Measurements from ENCODE around the gene NETO1.

Gene NETO1

GRCh38 chr18:72834731-72835130, 33.1 kb downstream of the NETO1 start:
- Histone ChIP-seq H3K27ac (ENCODE audit: low read length) (no peak overlapping the region), H3K9me3 (ENCODE audit: insufficient read depth, low read depth, low read length) (no peaks in the 10 kb centered on the region), H3K4me3 (ENCODE audit: low read length) (no peak overlapping the region)

GRCh38 chr18:72833471-72833870, 34.3 kb downstream of the NETO1 start:
- H3K36me3 ChIP-seq (ENCODE audit: insufficient read depth, low read depth, low read length), result no peaks in the 10 kb centered on the region
- no peaks in the 10 kb centered on the region for H3K27me3 ChIP-seq (ENCODE audit: insufficient read depth, low read length)
- no peaks in the 10 kb centered on the region for H3K9me3 ChIP-seq (ENCODE audit: insufficient read depth, low read depth, low read length)
- H3K4me3 ChIP-seq (ENCODE audit: low read length), result no peak overlapping the region
- no peak overlapping the region for H3K9ac ChIP-seq (ENCODE audit: low read depth, low read length)
- H3K4me1 ChIP-seq (ENCODE audit: insufficient read depth, low read length), result no peaks in the 10 kb centered on the region
- no peak overlapping the region for H3K27ac ChIP-seq (ENCODE audit: low read length)

More at GRCh38 chr18:72834731-72835130, 33.1 kb downstream of the NETO1 start:
- Histone ChIP-seq H3K36me3 (ENCODE audit: insufficient read depth, low read depth, low read length) (no peaks in the 10 kb centered on the region), H3K27me3 (ENCODE audit: insufficient read depth, low read length) (no peaks in the 10 kb centered on the region), H3K9ac (ENCODE audit: low read depth, low read length) (no peak overlapping the region), H3K4me1 (ENCODE audit: insufficient read depth, low read length) (no peaks in the 10 kb centered on the region)

- H3K27ac ChIP-seq (ENCODE audit: low read length), result no peak overlapping the region
- no peaks in the 10 kb centered on the region for H3K4me1 ChIP-seq (ENCODE audit: insufficient read depth, low read length)
- H3K4me3 ChIP-seq (ENCODE audit: low read length), result no peak overlapping the region
Observed at GRCh38 chr18:72830109-72830508, 37.7 kb downstream of the NETO1 start.

GRCh38 chr18:72828601-72829000, 39.2 kb downstream of the NETO1 start:
- Histone ChIP-seq H3K9ac (ENCODE audit: low read depth, low read length) (no peak overlapping the region), H3K36me3 (ENCODE audit: insufficient read depth, low read depth, low read length) (no peaks in the 10 kb centered on the region), H3K27ac (ENCODE audit: low read length) (no peak overlapping the region), H3K4me1 (ENCODE audit: insufficient read depth, low read length) (no peaks in the 10 kb centered on the region), H3K9me3 (ENCODE audit: insufficient read depth, low read depth, low read length) (no peaks in the 10 kb centered on the region), H3K4me3 (ENCODE audit: low read length) (no peak overlapping the region), H3K27me3 (ENCODE audit: insufficient read depth, low read length) (no peaks in the 10 kb centered on the region)

More at GRCh38 chr18:72830109-72830508, 37.7 kb downstream of the NETO1 start:
- Histone ChIP-seq H3K36me3 (ENCODE audit: insufficient read depth, low read depth, low read length) (no peaks in the 10 kb centered on the region), H3K9ac (ENCODE audit: low read depth, low read length) (no peak overlapping the region), H3K9me3 (ENCODE audit: insufficient read depth, low read depth, low read length) (no peaks in the 10 kb centered on the region), H3K27me3 (ENCODE audit: insufficient read depth, low read length) (no peaks in the 10 kb centered on the region)

- H3K4me1 ChIP-seq (ENCODE audit: insufficient read depth, low read length), result no peaks in the 10 kb centered on the region
- H3K9ac ChIP-seq (ENCODE audit: low read depth, low read length), result no peak overlapping the region
- H3K27ac ChIP-seq (ENCODE audit: low read length), result no peak overlapping the region
- no peaks in the 10 kb centered on the region for H3K9me3 ChIP-seq (ENCODE audit: insufficient read depth, low read depth, low read length)
- H3K36me3 ChIP-seq (ENCODE audit: insufficient read depth, low read depth, low read length), result no peaks in the 10 kb centered on the region
- no peaks in the 10 kb centered on the region for H3K27me3 ChIP-seq (ENCODE audit: insufficient read depth, low read length)
- no peak overlapping the region for H3K4me3 ChIP-seq (ENCODE audit: low read length)
Observed at GRCh38 chr18:72826736-72827135, 41.1 kb downstream of the NETO1 start.

- Histone ChIP-seq H3K36me3 (ENCODE audit: insufficient read depth, low read depth, low read length) (no peaks in the 10 kb centered on the region), H3K9ac (ENCODE audit: low read depth, low read length) (no peak overlapping the region), H3K9me3 (ENCODE audit: insufficient read depth, low read depth, low read length) (no peaks in the 10 kb centered on the region), H3K4me3 (ENCODE audit: low read length) (no peak overlapping the region), H3K27ac (ENCODE audit: low read length) (no peak overlapping the region), H3K4me1 (ENCODE audit: insufficient read depth, low read length) (no peaks in the 10 kb centered on the region), H3K27me3 (ENCODE audit: insufficient read depth, low read length) (no peaks in the 10 kb centered on the region)
Observed at GRCh38 chr18:72823345-72823744, 44.4 kb downstream of the NETO1 start.

- H3K4me1 ChIP-seq (ENCODE audit: insufficient read depth, low read length), result no peaks in the 10 kb centered on the region
- no peaks in the 10 kb centered on the region for H3K27me3 ChIP-seq (ENCODE audit: insufficient read depth, low read length)
- no peaks in the 10 kb centered on the region for H3K36me3 ChIP-seq (ENCODE audit: insufficient read depth, low read depth, low read length)
- no peaks in the 10 kb centered on the region for H3K9me3 ChIP-seq (ENCODE audit: insufficient read depth, low read depth, low read length)
- no peak overlapping the region for H3K4me3 ChIP-seq (ENCODE audit: low read length)
- H3K9ac ChIP-seq (ENCODE audit: low read depth, low read length), result no peak overlapping the region
- H3K27ac ChIP-seq (ENCODE audit: low read length), result no peak overlapping the region
Observed at GRCh38 chr18:72822202-72822601, 45.6 kb downstream of the NETO1 start.

GRCh38 chr18:72820571-72820970, 47.2 kb downstream of the NETO1 start:
- H3K4me3 ChIP-seq (ENCODE audit: low read length), result no peak overlapping the region
- no peaks in the 10 kb centered on the region for H3K27me3 ChIP-seq (ENCODE audit: insufficient read depth, low read length)
- H3K9ac ChIP-seq (ENCODE audit: low read depth, low read length), result no peak overlapping the region
- no peak overlapping the region for H3K27ac ChIP-seq (ENCODE audit: low read length)
- no peaks in the 10 kb centered on the region for H3K4me1 ChIP-seq (ENCODE audit: insufficient read depth, low read length)
- no peaks in the 10 kb centered on the region for H3K36me3 ChIP-seq (ENCODE audit: insufficient read depth, low read depth, low read length)
- H3K9me3 ChIP-seq (ENCODE audit: insufficient read depth, low read depth, low read length), result no peaks in the 10 kb centered on the region

GRCh38 chr18:72819050-72819449, 48.7 kb downstream of the NETO1 start:
- H3K9ac ChIP-seq (ENCODE audit: low read depth, low read length), result no peak overlapping the region
- H3K27me3 ChIP-seq (ENCODE audit: insufficient read depth, low read length), result no peaks in the 10 kb centered on the region

GRCh38 chr18:72811047-72811446, 56.7 kb downstream of the NETO1 start:
- Histone ChIP-seq H3K9ac (ENCODE audit: low read depth, low read length) (no peak overlapping the region), H3K36me3 (ENCODE audit: insufficient read depth, low read depth, low read length) (no peaks in the 10 kb centered on the region), H3K9me3 (ENCODE audit: insufficient read depth, low read depth, low read length) (no peaks in the 10 kb centered on the region), H3K4me3 (ENCODE audit: low read length) (no peak overlapping the region), H3K27me3 (ENCODE audit: insufficient read depth, low read length) (no peaks in the 10 kb centered on the region), H3K4me1 (ENCODE audit: insufficient read depth, low read length) (0 out of 2 replicates have a peak, but pooled peaks cover 2% of the 10 kb centered on the region), H3K27ac (ENCODE audit: low read length) (no peak overlapping the region)

More at GRCh38 chr18:72819050-72819449, 48.7 kb downstream of the NETO1 start:
- Histone ChIP-seq H3K9me3 (ENCODE audit: insufficient read depth, low read depth, low read length) (no peaks in the 10 kb centered on the region), H3K4me1 (ENCODE audit: insufficient read depth, low read length) (no peaks in the 10 kb centered on the region), H3K4me3 (ENCODE audit: low read length) (no peak overlapping the region), H3K27ac (ENCODE audit: low read length) (no peak overlapping the region), H3K36me3 (ENCODE audit: insufficient read depth, low read depth, low read length) (no peaks in the 10 kb centered on the region)

- H3K9ac ChIP-seq (ENCODE audit: low read depth, low read length), result no peak overlapping the region
- no peak overlapping the region for H3K4me3 ChIP-seq (ENCODE audit: low read length)
- no peak overlapping the region for H3K27ac ChIP-seq (ENCODE audit: low read length)
- 0 out of 2 replicates have a peak, but pooled peaks cover 3% of the 10 kb centered on the region for H3K4me1 ChIP-seq (ENCODE audit: insufficient read depth, low read length)
- no peaks in the 10 kb centered on the region for H3K9me3 ChIP-seq (ENCODE audit: insufficient read depth, low read depth, low read length)
- H3K27me3 ChIP-seq (ENCODE audit: insufficient read depth, low read length), result no peaks in the 10 kb centered on the region
- H3K36me3 ChIP-seq (ENCODE audit: insufficient read depth, low read depth, low read length), result no peaks in the 10 kb centered on the region
Observed at GRCh38 chr18:72808680-72809079, 59.1 kb downstream of the NETO1 start.

GRCh38 chr18:72799106-72799505, 68.7 kb downstream of the NETO1 start:
- peaks cover 9% of the 10 kb centered on the region; the same call in 1 of the 2 replicates for H3K9me3 ChIP-seq (ENCODE audit: insufficient read depth, low read depth, low read length)
- 0 out of 2 replicates have a peak, but pooled peaks cover 3% of the 10 kb centered on the region for H3K4me1 ChIP-seq (ENCODE audit: insufficient read depth, low read length)
- H3K27me3 ChIP-seq (ENCODE audit: insufficient read depth, low read length), result no peaks in the 10 kb centered on the region
- H3K36me3 ChIP-seq (ENCODE audit: insufficient read depth, low read depth, low read length), result no peaks in the 10 kb centered on the region
- no peak overlapping the region for H3K27ac ChIP-seq (ENCODE audit: low read length)
- no peak overlapping the region for H3K4me3 ChIP-seq (ENCODE audit: low read length)
- no peak overlapping the region for H3K9ac ChIP-seq (ENCODE audit: low read depth, low read length)
